K562 (cell line): ENCODE data around the gene RNF141. TPM values are rescaled to one million over a fixed set of nuclear protein-coding genes. Genes with fewer than 3 reads are reported as not detected.

ENCODE experiments used
- ARID2 ChIP-seq: fragments of 450-650 bp; IDR thresholded peaks from 2 replicates; pipeline ENCODE4 v1.6.1; 2017; ENCODE audit warnings: antibody characterized with exemption, mild to moderate bottlenecking
- BRD9 ChIP-seq: fragments of 450-650 bp; IDR thresholded peaks from 2 replicates; pipeline ENCODE4 v1.6.1; 2018; ENCODE audit warnings: low read depth; ENCODE audit not compliant: partially characterized antibody
- FOXJ2 ChIP-seq: fragments of 200-800 bp; sonication (Bioruptor generic); IDR thresholded peaks from 2 replicates; pipeline ENCODE4 v1.6.1; 2016; ENCODE audit warnings: missing genetic modification characterization, missing compliant biosample characterization
- GTF2E2 ChIP-seq: fragments of 200-800 bp; sonication (Bioruptor generic); IDR thresholded peaks from 2 replicates; pipeline ENCODE4 v1.6.1; 2016; ENCODE audit warnings: missing genetic modification characterization, missing compliant biosample characterization
- IRF2 ChIP-seq: sonication (generic); formaldehyde crosslinking; IDR thresholded peaks from 2 replicates; pipeline ENCODE4 v1.8.1; 2022; ENCODE audit warnings: mild to moderate bottlenecking, missing genetic modification reagents
- KDM1A ChIP-seq, 2 experiments: fragments of 450-650 bp; IDR thresholded peaks; 2 replicates each; pipeline ENCODE4 v1.6.1; 2016; ENCODE audit warnings: mild to moderate bottlenecking in 2 of 2
- MECOM ChIP-seq: fragments of 250-450 bp; sonication (Bioruptor Pico); IDR thresholded peaks from 2 replicates; pipeline ENCODE4 v1.8.0; 2022; ENCODE audit warnings: inconsistent platforms
- MXI1 ChIP-seq: IDR thresholded peaks from 2 replicates; pipeline ENCODE4 v1.6.1; 2011; ENCODE audit warnings: low read depth, mild to moderate bottlenecking, improper control_type of control experiment, low read length
- NCOA2 ChIP-seq, 2 experiments: fragments of 450-650 bp; IDR thresholded peaks; 2 replicates each; pipeline ENCODE4 v1.6.1; 2018; ENCODE audit warnings: mild to moderate bottlenecking in 2 of 2, moderate library complexity in 1 of 2; ENCODE audit not compliant: partially characterized antibody in 2 of 2
- NFE2L1 ChIP-seq: fragments of 450-650 bp; IDR thresholded peaks from 2 replicates; pipeline ENCODE4 v1.6.1; 2016; ENCODE audit warnings: missing genetic modification characterization, low read depth, mild to moderate bottlenecking, missing compliant biosample characterization, moderate library complexity, borderline replicate concordance
- PHB ChIP-seq: fragments of 250-450 bp; sonication (Bioruptor Pico); IDR thresholded peaks from 2 replicates; pipeline ENCODE4 v1.5.0; 2021
- SAFB2 ChIP-seq: fragments of 200-400 bp; formaldehyde crosslinking; IDR thresholded peaks from 2 replicates; pipeline ENCODE4 v1.6.1; 2018; ENCODE audit warnings: borderline replicate concordance, low read length, low read depth, moderate library complexity; ENCODE audit not compliant: severe bottlenecking
- ZNF197 ChIP-seq: fragments of 200-800 bp; sonication (Bioruptor generic); IDR thresholded peaks from 2 replicates; pipeline ENCODE4 v1.6.1; 2016; ENCODE audit warnings: low read depth, missing genetic modification characterization, missing compliant biosample characterization
- ZNF253 ChIP-seq: fragments of 250-450 bp; sonication (Bioruptor Pico); conservative IDR thresholded peaks from 2 replicates; pipeline ENCODE4 v1.6.1; 2021; ENCODE audit warnings: mild to moderate bottlenecking
- ZNF785 ChIP-seq: fragments of 250-450 bp; sonication (Bioruptor Pico); IDR thresholded peaks from 2 replicates; pipeline ENCODE4 v1.4.0; 2020; ENCODE audit warnings: mild to moderate bottlenecking
- polyA plus RNA-seq, 8 experiments: library from polyadenylated mRNA; depleted of rRNA in 4 of 8; stranded (reverse) in 5 of 8; unstranded in 3 of 8; fragments of >200 nt; fragmentation: Nextera tagmentation in 2 of 8; fragmentation: Illumina TruSeq in 1 of 8; extraction: Ambion mirVana in 2 of 8; extraction: Trizol in 1 of 8; gene quantifications; 2 replicates each; pipeline versions ENCODE4 v1.2.1 to v1.2.3, GENCODE V29; 2011 to 2014; ENCODE audit warnings: inconsistent platforms in 1 of 8, missing spikeins in 1 of 8
- total RNA-seq, 7 experiments: library from RNA; depleted of rRNA in 6 of 7; stranded (reverse); fragments of >200 nt in 6 of 7; fragmentation: Illumina TruSeq in 2 of 7; extraction: Trizol in 2 of 7; gene quantifications; 2 replicates each; pipeline versions ENCODE4 v1.2.1 to v1.2.3, GENCODE V29; 2011 to 2021; ENCODE audit warnings: low replicate concordance in 1 of 7
- TF ChIP-seq, protein P1 (sequence below): fragments of 450-650 bp; formaldehyde crosslinking; IDR thresholded peaks from 2 replicates; pipeline ENCODE4 v1.4.0; 2020; ENCODE audit warnings: mild to moderate bottlenecking, moderate library complexity
- TF ChIP-seq, protein P2 (sequence below): fragments of 250-450 bp; sonication (Bioruptor Pico); IDR thresholded peaks from 2 replicates; pipeline ENCODE4 v1.8.0; 2021; ENCODE audit warnings: moderate library complexity, mild to moderate bottlenecking, inconsistent platforms
- TF ChIP-seq, protein P3 (sequence below): fragments of 450-650 bp; formaldehyde crosslinking; conservative IDR thresholded peaks from 2 replicates; pipeline ENCODE4 v1.4.0; 2022; ENCODE audit warnings: mild to moderate bottlenecking, missing genetic modification characterization
- TF ChIP-seq, protein P4 (sequence below): fragments of 450-650 bp; IDR thresholded peaks from 2 replicates; pipeline ENCODE4 v1.6.1; 2014; ENCODE audit warnings: low read depth, mild to moderate bottlenecking, moderate library complexity, borderline replicate concordance
- TF ChIP-seq, protein P5 (sequence below): fragments of 250-450 bp; sonication (Bioruptor Pico); IDR thresholded peaks from 2 replicates; pipeline ENCODE4 v1.6.1; 2021; ENCODE audit warnings: mild to moderate bottlenecking
- TF ChIP-seq, protein P6 (sequence below): sonication (generic); IDR thresholded peaks from 2 replicates; pipeline ENCODE4 v1.6.1; 2016

RNF141 gene
- total and polyA plus RNA-seq, 9 of the 15 experiments (the other 6 are each of a cell fraction or from before 2014, with no cell fraction given), result 9.7 to 51.9 (median 18.9) TPM

DNA sequence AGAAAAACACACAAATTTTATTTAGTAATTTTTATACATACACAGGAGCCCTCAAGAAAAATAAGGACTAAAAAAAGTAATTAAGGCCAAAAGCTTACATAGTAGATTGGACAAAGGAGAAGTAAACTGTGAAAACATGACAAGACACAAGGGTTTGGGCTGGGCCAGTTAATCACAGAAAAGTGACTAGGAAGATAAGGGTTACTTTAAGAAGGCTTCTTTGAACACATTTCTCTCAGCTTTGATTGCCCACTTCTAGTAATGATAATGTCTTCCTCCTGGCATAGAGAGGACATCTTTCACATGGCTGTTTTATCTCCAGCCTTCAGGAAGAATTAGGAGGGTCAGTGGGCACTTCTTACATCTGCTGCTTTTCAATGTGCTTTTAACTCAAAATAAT is 3.4 kb downstream of the RNF141 start (continued):
- TF ChIP-seq GTF2E2 (tag) (no peak), ARID2 (no peak), KDM1A (IDR thresholded peaks at IDR 0.05) (peak; percentile 28 to 37; a peak in 1 of 4 replicates), ZNF253 (CRISPR knock-in tag) (no peak), IRF2 (CRISPR knock-in tag) (no peak), PHB (CRISPR knock-in tag) (no peak), NFE2L1 (tag) (no peak), BRD9 (no peak), SAFB2 (no peak), MECOM (CRISPR knock-in tag) (peak; percentile 76), ZNF197 (CRISPR knock-in tag) (no peak), MXI1 (no peak), FOXJ2 (tag) (no peak), NCOA2 (IDR thresholded peaks at IDR 0.05; ENCODE audit: partially characterized antibody in 2 of 2) (no peak), ZNF785 (CRISPR knock-in tag) (no peak)
- TF ChIP-seq, protein P1, sequence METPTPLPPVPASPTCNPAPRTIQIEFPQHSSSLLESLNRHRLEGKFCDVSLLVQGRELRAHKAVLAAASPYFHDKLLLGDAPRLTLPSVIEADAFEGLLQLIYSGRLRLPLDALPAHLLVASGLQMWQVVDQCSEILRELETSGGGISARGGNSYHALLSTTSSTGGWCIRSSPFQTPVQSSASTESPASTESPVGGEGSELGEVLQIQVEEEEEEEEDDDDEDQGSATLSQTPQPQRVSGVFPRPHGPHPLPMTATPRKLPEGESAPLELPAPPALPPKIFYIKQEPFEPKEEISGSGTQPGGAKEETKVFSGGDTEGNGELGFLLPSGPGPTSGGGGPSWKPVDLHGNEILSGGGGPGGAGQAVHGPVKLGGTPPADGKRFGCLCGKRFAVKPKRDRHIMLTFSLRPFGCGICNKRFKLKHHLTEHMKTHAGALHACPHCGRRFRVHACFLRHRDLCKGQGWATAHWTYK, result no peak
- TF ChIP-seq, protein P2, sequence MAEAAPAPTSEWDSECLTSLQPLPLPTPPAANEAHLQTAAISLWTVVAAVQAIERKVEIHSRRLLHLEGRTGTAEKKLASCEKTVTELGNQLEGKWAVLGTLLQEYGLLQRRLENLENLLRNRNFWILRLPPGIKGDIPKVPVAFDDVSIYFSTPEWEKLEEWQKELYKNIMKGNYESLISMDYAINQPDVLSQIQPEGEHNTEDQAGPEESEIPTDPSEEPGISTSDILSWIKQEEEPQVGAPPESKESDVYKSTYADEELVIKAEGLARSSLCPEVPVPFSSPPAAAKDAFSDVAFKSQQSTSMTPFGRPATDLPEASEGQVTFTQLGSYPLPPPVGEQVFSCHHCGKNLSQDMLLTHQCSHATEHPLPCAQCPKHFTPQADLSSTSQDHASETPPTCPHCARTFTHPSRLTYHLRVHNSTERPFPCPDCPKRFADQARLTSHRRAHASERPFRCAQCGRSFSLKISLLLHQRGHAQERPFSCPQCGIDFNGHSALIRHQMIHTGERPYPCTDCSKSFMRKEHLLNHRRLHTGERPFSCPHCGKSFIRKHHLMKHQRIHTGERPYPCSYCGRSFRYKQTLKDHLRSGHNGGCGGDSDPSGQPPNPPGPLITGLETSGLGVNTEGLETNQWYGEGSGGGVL (CRISPR knock-in tag), result no peak
- TF ChIP-seq, protein P3, sequence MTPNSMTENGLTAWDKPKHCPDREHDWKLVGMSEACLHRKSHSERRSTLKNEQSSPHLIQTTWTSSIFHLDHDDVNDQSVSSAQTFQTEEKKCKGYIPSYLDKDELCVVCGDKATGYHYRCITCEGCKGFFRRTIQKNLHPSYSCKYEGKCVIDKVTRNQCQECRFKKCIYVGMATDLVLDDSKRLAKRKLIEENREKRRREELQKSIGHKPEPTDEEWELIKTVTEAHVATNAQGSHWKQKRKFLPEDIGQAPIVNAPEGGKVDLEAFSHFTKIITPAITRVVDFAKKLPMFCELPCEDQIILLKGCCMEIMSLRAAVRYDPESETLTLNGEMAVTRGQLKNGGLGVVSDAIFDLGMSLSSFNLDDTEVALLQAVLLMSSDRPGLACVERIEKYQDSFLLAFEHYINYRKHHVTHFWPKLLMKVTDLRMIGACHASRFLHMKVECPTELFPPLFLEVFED, result no peak
- TF ChIP-seq, protein P4, sequence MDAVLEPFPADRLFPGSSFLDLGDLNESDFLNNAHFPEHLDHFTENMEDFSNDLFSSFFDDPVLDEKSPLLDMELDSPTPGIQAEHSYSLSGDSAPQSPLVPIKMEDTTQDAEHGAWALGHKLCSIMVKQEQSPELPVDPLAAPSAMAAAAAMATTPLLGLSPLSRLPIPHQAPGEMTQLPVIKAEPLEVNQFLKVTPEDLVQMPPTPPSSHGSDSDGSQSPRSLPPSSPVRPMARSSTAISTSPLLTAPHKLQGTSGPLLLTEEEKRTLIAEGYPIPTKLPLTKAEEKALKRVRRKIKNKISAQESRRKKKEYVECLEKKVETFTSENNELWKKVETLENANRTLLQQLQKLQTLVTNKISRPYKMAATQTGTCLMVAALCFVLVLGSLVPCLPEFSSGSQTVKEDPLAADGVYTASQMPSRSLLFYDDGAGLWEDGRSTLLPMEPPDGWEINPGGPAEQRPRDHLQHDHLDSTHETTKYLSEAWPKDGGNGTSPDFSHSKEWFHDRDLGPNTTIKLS, result no peak
- TF ChIP-seq, protein P5, sequence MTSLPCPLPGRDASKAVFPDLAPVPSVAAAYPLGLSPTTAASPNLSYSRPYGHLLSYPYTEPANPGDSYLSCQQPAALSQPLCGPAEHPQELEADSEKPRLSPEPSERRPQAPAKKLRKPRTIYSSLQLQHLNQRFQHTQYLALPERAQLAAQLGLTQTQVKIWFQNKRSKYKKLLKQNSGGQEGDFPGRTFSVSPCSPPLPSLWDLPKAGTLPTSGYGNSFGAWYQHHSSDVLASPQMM (CRISPR knock-in tag), result no peak
- TF ChIP-seq, protein P6, sequence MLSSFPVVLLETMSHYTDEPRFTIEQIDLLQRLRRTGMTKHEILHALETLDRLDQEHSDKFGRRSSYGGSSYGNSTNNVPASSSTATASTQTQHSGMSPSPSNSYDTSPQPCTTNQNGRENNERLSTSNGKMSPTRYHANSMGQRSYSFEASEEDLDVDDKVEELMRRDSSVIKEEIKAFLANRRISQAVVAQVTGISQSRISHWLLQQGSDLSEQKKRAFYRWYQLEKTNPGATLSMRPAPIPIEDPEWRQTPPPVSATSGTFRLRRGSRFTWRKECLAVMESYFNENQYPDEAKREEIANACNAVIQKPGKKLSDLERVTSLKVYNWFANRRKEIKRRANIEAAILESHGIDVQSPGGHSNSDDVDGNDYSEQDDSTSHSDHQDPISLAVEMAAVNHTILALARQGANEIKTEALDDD, result peak; percentile 70
